Liver (tissue), 3 donors: ENCODE measurements around the gene SV2B.

Source experiments
- ATF3 ChIP-seq: IDR thresholded peaks from 2 replicates; pipeline ENCODE4 v1.6.1; 2016; ENCODE audit warnings: antibody characterized with exemption
- EGR1 ChIP-seq, 2 donors: IDR thresholded peaks; 2 replicates each; pipeline ENCODE4 v1.6.1; 2016 to 2018; ENCODE audit warnings: antibody characterized with exemption in 2 of 2, low read depth in 2 of 2
- GABPA ChIP-seq, 2 donors: IDR thresholded peaks in 1 of 2; conservative IDR thresholded peaks in 1 of 2; 2 replicates each; pipeline ENCODE4 v1.6.1; 2016; ENCODE audit warnings: antibody characterized with exemption in 2 of 2, mild to moderate bottlenecking in 1 of 2, moderate library complexity in 1 of 2
- HNF4G ChIP-seq: IDR thresholded peaks from 2 replicates; pipeline ENCODE4 v1.6.1; 2016; ENCODE audit warnings: antibody characterized with exemption
- JUND ChIP-seq, 2 donors: IDR thresholded peaks; 2 replicates each; pipeline ENCODE4 v1.6.1; 2016; ENCODE audit warnings: antibody characterized with exemption in 2 of 2
- MAX ChIP-seq: IDR thresholded peaks from 2 replicates; pipeline ENCODE4 v1.6.1; 2016; ENCODE audit warnings: antibody characterized with exemption
- RAD21 ChIP-seq, 2 donors: IDR thresholded peaks; 2 replicates each; pipeline ENCODE4 v1.6.1; 2016; ENCODE audit warnings: antibody characterized with exemption in 2 of 2, mild to moderate bottlenecking in 2 of 2
- SP1 ChIP-seq: IDR thresholded peaks from 2 replicates; pipeline ENCODE4 v1.6.1; 2018; ENCODE audit warnings: antibody characterized with exemption, mild to moderate bottlenecking
- TAF1 ChIP-seq: conservative IDR thresholded peaks from 2 replicates; pipeline ENCODE4 v1.6.1; 2016; ENCODE audit warnings: antibody characterized with exemption, mild to moderate bottlenecking
- YY1 ChIP-seq: IDR thresholded peaks from 2 replicates; pipeline ENCODE4 v1.6.1; 2016; ENCODE audit warnings: antibody characterized with exemption, mild to moderate bottlenecking
- TF ChIP-seq, protein P1 (sequence below): fragments of 150-350 bp; IDR thresholded peaks from 2 replicates; pipeline ENCODE4 v1.5.1; 2017; ENCODE audit warnings: improper control_type of control experiment, low read depth, low read length; ENCODE audit not compliant: missing input control
- TF ChIP-seq, protein P2 (sequence below): IDR thresholded peaks from 2 replicates; pipeline ENCODE4 v1.6.1; 2016; ENCODE audit warnings: antibody characterized with exemption, mild to moderate bottlenecking
- TF ChIP-seq, protein P3 (sequence below): IDR thresholded peaks from 2 replicates; pipeline ENCODE4 v1.6.1; 2016; ENCODE audit warnings: antibody characterized with exemption
- donor health status: healthy.
- donor health status: healthy.

- no peak for TF ChIP-seq TAF1
- TF ChIP-seq, protein P1, sequence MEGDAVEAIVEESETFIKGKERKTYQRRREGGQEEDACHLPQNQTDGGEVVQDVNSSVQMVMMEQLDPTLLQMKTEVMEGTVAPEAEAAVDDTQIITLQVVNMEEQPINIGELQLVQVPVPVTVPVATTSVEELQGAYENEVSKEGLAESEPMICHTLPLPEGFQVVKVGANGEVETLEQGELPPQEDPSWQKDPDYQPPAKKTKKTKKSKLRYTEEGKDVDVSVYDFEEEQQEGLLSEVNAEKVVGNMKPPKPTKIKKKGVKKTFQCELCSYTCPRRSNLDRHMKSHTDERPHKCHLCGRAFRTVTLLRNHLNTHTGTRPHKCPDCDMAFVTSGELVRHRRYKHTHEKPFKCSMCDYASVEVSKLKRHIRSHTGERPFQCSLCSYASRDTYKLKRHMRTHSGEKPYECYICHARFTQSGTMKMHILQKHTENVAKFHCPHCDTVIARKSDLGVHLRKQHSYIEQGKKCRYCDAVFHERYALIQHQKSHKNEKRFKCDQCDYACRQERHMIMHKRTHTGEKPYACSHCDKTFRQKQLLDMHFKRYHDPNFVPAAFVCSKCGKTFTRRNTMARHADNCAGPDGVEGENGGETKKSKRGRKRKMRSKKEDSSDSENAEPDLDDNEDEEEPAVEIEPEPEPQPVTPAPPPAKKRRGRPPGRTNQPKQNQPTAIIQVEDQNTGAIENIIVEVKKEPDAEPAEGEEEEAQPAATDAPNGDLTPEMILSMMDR, result no peak
- no peak for TF ChIP-seq SP1
- TF ChIP-seq YY1, result no peak
- no peak for TF ChIP-seq RAD21 (IDR thresholded peaks at IDR 0.05)
- no peak for TF ChIP-seq MAX
- TF ChIP-seq ATF3, result no peak
- TF ChIP-seq, protein P2, sequence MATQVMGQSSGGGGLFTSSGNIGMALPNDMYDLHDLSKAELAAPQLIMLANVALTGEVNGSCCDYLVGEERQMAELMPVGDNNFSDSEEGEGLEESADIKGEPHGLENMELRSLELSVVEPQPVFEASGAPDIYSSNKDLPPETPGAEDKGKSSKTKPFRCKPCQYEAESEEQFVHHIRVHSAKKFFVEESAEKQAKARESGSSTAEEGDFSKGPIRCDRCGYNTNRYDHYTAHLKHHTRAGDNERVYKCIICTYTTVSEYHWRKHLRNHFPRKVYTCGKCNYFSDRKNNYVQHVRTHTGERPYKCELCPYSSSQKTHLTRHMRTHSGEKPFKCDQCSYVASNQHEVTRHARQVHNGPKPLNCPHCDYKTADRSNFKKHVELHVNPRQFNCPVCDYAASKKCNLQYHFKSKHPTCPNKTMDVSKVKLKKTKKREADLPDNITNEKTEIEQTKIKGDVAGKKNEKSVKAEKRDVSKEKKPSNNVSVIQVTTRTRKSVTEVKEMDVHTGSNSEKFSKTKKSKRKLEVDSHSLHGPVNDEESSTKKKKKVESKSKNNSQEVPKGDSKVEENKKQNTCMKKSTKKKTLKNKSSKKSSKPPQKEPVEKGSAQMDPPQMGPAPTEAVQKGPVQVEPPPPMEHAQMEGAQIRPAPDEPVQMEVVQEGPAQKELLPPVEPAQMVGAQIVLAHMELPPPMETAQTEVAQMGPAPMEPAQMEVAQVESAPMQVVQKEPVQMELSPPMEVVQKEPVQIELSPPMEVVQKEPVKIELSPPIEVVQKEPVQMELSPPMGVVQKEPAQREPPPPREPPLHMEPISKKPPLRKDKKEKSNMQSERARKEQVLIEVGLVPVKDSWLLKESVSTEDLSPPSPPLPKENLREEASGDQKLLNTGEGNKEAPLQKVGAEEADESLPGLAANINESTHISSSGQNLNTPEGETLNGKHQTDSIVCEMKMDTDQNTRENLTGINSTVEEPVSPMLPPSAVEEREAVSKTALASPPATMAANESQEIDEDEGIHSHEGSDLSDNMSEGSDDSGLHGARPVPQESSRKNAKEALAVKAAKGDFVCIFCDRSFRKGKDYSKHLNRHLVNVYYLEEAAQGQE, result no peak
- no peak for TF ChIP-seq HNF4G
- TF ChIP-seq JUND (IDR thresholded peaks at IDR 0.05), result no peak
- no peak for TF ChIP-seq EGR1 (IDR thresholded peaks at IDR 0.05; ENCODE audit: low read depth in 2 of 2)
- no peak for TF ChIP-seq GABPA (IDR thresholded peaks at IDR 0.05 in 1 of 2, conservative IDR thresholded peaks at IDR 0.05 in 1 of 2)
- TF ChIP-seq, protein P3, sequence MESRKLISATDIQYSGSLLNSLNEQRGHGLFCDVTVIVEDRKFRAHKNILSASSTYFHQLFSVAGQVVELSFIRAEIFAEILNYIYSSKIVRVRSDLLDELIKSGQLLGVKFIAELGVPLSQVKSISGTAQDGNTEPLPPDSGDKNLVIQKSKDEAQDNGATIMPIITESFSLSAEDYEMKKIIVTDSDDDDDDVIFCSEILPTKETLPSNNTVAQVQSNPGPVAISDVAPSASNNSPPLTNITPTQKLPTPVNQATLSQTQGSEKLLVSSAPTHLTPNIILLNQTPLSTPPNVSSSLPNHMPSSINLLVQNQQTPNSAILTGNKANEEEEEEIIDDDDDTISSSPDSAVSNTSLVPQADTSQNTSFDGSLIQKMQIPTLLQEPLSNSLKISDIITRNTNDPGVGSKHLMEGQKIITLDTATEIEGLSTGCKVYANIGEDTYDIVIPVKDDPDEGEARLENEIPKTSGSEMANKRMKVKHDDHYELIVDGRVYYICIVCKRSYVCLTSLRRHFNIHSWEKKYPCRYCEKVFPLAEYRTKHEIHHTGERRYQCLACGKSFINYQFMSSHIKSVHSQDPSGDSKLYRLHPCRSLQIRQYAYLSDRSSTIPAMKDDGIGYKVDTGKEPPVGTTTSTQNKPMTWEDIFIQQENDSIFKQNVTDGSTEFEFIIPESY, result no peak
Observed at GRCh38 chr15:91100814-91101607, 954 bp downstream of the SV2B start.
